Heart left ventricle (tissue), 16 donors: Measurements from ENCODE around the gene TIMM29. TPM values are rescaled to one million over a fixed set of nuclear protein-coding genes. Genes with fewer than 3 reads are reported as not detected.
"Not testable (repeated sequence)": the region's sequence is repeated elsewhere in the genome, so short reads cannot be mapped to it uniquely, and the experiment has no call there.

Experiments
- ATAC-seq, 4 donors: fragments of 200-7000 bp; cut with Tn5 transposase; one replicate each; pipeline ENCODE4 v1.9.1; 2020 to 2022; ENCODE audit warnings: moderate library complexity in 4 of 4, mild to moderate bottlenecking in 3 of 4, moderate number of reproducible peaks in 1 of 4
- DNase-seq, 5 donors: peaks; one replicate each; pipeline ENCODE4 v3.0.0-alpha.2; 2020
- H3K27ac ChIP-seq, 12 donors: fragments of 200-600 bp; sonication (generic) in 4 of 12; one replicate each; pipeline versions ENCODE4 v1.5.0 to v1.8.0; 2016 to 2022; ENCODE audit warnings: mild to moderate bottlenecking in 2 of 12
- H3K27me3 ChIP-seq, 9 donors: fragments of 200-600 bp; sonication (generic) in 2 of 9; one replicate each; pipeline versions ENCODE4 v1.5.1 to v1.8.0; 2016 to 2022; ENCODE audit warnings: mild to moderate bottlenecking in 3 of 9
- H3K36me3 ChIP-seq, 9 donors: fragments of 200-600 bp; sonication (generic) in 2 of 9; one replicate each; pipeline versions ENCODE4 v1.5.0 to v1.8.0; 2018 to 2022; ENCODE audit warnings: mild to moderate bottlenecking in 2 of 9
- H3K4me1 ChIP-seq, 12 donors: fragments of 200-600 bp; sonication (generic) in 4 of 12; one replicate each; pipeline versions ENCODE4 v1.5.0 to v1.8.0; 2016 to 2022; ENCODE audit warnings: mild to moderate bottlenecking in 3 of 12
- H3K4me3 ChIP-seq, 12 donors: fragments of 200-600 bp; sonication (generic) in 4 of 12; one replicate each; pipeline versions ENCODE4 v1.5.0 to v1.8.0; 2017 to 2022; ENCODE audit warnings: mild to moderate bottlenecking in 9 of 12, moderate library complexity in 4 of 12
- H3K9me3 ChIP-seq, 12 donors: fragments of 200-600 bp; sonication (generic) in 4 of 12; one replicate each; pipeline versions ENCODE4 v1.5.0 to v1.8.0; 2016 to 2022; ENCODE audit warnings: mild to moderate bottlenecking in 1 of 12
- CTCF ChIP-seq, 12 donors: fragments of 200-600 bp; sonication (generic) in 4 of 12; IDR thresholded peaks; one replicate each; pipeline versions ENCODE4 v1.5.0 to v1.8.0; 2018 to 2022; ENCODE audit warnings: antibody characterized with exemption in 12 of 12, mild to moderate bottlenecking in 5 of 12
- POLR2A ChIP-seq, 2 donors: fragments of 450-650 bp; IDR thresholded peaks; one replicate each; pipeline ENCODE4 v1.6.1; 2017; ENCODE audit warnings: antibody characterized with exemption in 2 of 2, mild to moderate bottlenecking in 2 of 2, moderate library complexity in 2 of 2
- WGBS, 4 donors: extraction: QIAGEN DNeasy Blood & Tissue Kit in 2 of 4; methylation state at CpG; one replicate each; pipeline versions ENCODE4 v1.1.5 to v1.1.7; 2013 to 2018; 5-methylcytosine and 5-hydroxymethylcytosine counted together
- intact Hi-C, 10 donors: fragments of 100-400 bp; cut with DNase I; formaldehyde crosslinking; loops; one replicate each; pipeline versions ENCODE4 v1.11.1 to v1.14.2; 2022
- polyA plus RNA-seq, 2 donors: library from polyadenylated mRNA; stranded (reverse); fragments of 200-250 nt; gene quantifications; one replicate each; pipeline ENCODE4 v1.2.3, GENCODE V29; 2013
- total RNA-seq, 9 donors: library from RNA; depleted of rRNA in 2 of 9; stranded (reverse); fragments of >200 nt in 2 of 9; fragmentation: NEBNext Ultra II Directional in 3 of 9; extraction: Animal tissue kit (Norgen Biotek cat#: 25700) in 3 of 9; gene quantifications; one replicate each; pipeline versions ENCODE4 v1.1.0 to v1.2.4, GENCODE V29; 2016 to 2023
- donor health status: ischemic (EF 13 %, LVEDD 7.1; RV severe dilation, severe dysfunction).
- donor health status: healthy with polysubstance abuse.
- donor health status: DM: no; HTN: yes; CAD: no.
- donor health status: DM: no; HTN: no; CAD: no.
- donor health status: ischemic (EF 25% LVEDD 6.9; RV normal size, moderate dysfunction).
- donor health status: ischemic (EF 25% LVEDD 5.7; RV mildly dilated, moderate dysfunction).
- donor health status: healthy.
- donor health status: DM: yes; HTN: yes; CAD: no.
- donor health status: ischemic (EF 35%, LVEDD 5.7; RV mildly dilated, moderate dysfunction).
- donor health status: nonischemic (EF 11% LVEDD 7.7; RV severe dilation, severe dysfunction).
- donor health status: DM: yes; HTN: yes; CAD: no.
- donor health status: PGD.
- donor health status: ischemic (EF 29% LVEDD 5.4; RV normal size, mild dysfunction).
- donor health status: nonischemic (EF 23%, LVEDD 6.1; RV moderate dilation, normal function).

The TIMM29 gene
- total and polyA plus RNA-seq, 11 donors, result 10.0 to 29.3 (median 14.9) TPM

GRCh38 chr19:10945264-10945663 is 16.7 kb downstream of the TIMM29 start:
- Histone ChIP-seq H3K9me3 (no peaks in the 10 kb centered on the region), H3K4me3 (no peak overlapping the region), H3K4me1 (peaks cover 0 to 6% (median 0%) of the 10 kb centered on the region in 12 donors), H3K27ac (no peak overlapping the region), H3K27me3 (no peaks in the 10 kb centered on the region), H3K36me3 (no peaks in the 10 kb centered on the region)
- 91 to 95% (median 94%) methylated on average over 4 of the region's 4 CpGs for WGBS, 4 donors
- no peak for DNase-seq
- no peak for ATAC-seq
- intact Hi-C loops, result loop anchor here in 5 of 10 donors (5.0 to 10.0 kb wide), 5 partner anchors 50 to 180 kb away; no protein-coding TSS in a partner anchor
- no peak for TF ChIP-seq CTCF (IDR thresholded peaks at IDR 0.05)
- no peak for TF ChIP-seq POLR2A (IDR thresholded peaks at IDR 0.05)

- intact Hi-C loops, result loop anchor here in 5 of 10 donors (5.0 to 10.0 kb wide), 5 partner anchors 48 to 178 kb away; no protein-coding TSS in a partner anchor
- no peaks in the 10 kb centered on the region for H3K27me3 ChIP-seq
- ATAC-seq (no peak), DNase-seq (no peak)
- WGBS, 4 donors, result 85 to 89% (median 86%) methylated on average over 6 of the region's 6 CpGs
- H3K4me3 ChIP-seq, result no peak overlapping the region
- no peak overlapping the region for H3K27ac ChIP-seq
- peaks cover 0 to 5% (median 0%) of the 10 kb centered on the region in 12 donors for H3K4me1 ChIP-seq
- TF ChIP-seq POLR2A (IDR thresholded peaks at IDR 0.05) (no peak), CTCF (IDR thresholded peaks at IDR 0.05) (no peak)
- no peaks in the 10 kb centered on the region for H3K36me3 ChIP-seq
- no peaks in the 10 kb centered on the region for H3K9me3 ChIP-seq
Measured at GRCh38 chr19:10946958-10947657, 18.5 kb downstream of the TIMM29 start.

GRCh38 chr19:10952809-10953208 is 24.2 kb downstream of the TIMM29 start:
- no peak overlapping the region for H3K4me3 ChIP-seq
- H3K4me1 ChIP-seq, result no peaks in the 10 kb centered on the region
- H3K9me3 ChIP-seq, result no peaks in the 10 kb centered on the region
- 91 to 94% (median 93%) methylated on average over 6 of the region's 6 CpGs for WGBS, 4 donors
- no peak for ATAC-seq
- H3K27me3 ChIP-seq, result no peaks in the 10 kb centered on the region
- intact Hi-C loops, result no loop called here
- no peak overlapping the region for H3K27ac ChIP-seq
- DNase-seq, result no peak
- TF ChIP-seq POLR2A (IDR thresholded peaks at IDR 0.05) (no peak), CTCF (IDR thresholded peaks at IDR 0.05) (no peak)
- H3K36me3 ChIP-seq, result no peaks in the 10 kb centered on the region

GRCh38 chr19:10959277-10959968 is 30.8 kb downstream of the TIMM29 start:
- Histone ChIP-seq H3K27ac (peak overlapping the region in 7 of 12 donors; percentile 92 to 98 (median 96)), H3K4me3 (peak overlapping the region in 10 of 12 donors; percentile 62 to 98 (median 88)), H3K4me1 (peaks cover 0 to 23% (median 18%) of the 10 kb centered on the region in 12 donors)
- ATAC-seq, intact Hi-C loops, H3K27me3 ChIP-seq, H3K9me3 ChIP-seq, H3K36me3 ChIP-seq, DNase-seq: not testable (repeated sequence)
- WGBS, 4 donors, result 92 to 97% (median 95%) methylated on average over 19 of the region's 19 CpGs
